Gastrocnemius medialis (tissue), 4 donors: ENCODE data around the gene TECTA.

Experiments
- CTCF ChIP-seq, 5 experiments: fragments of 450-650 bp in 3 of 5; fragments of 200-600 bp in 2 of 5; sonication (generic) in 2 of 5; IDR thresholded peaks in 4 of 5; conservative IDR thresholded peaks in 1 of 5; 1 replicate in 4 of 5; 2 replicates in 1 of 5; pipeline ENCODE4 v1.5.1; 2016 to 2019; ENCODE audit warnings: antibody characterized with exemption in 5 of 5, mild to moderate bottlenecking in 3 of 5, moderate library complexity in 3 of 5
- POLR2A ChIP-seq, 2 donors: fragments of 450-650 bp; IDR thresholded peaks; one replicate each; pipeline ENCODE4 v1.6.1; 2017; ENCODE audit warnings: antibody characterized with exemption in 2 of 2, mild to moderate bottlenecking in 2 of 2, moderate library complexity in 2 of 2

GRCh38 chr11:121211626-121212025 is 110.6 kb downstream of the TECTA start:
- TF ChIP-seq POLR2A (IDR thresholded peaks at IDR 0.05) (no peak), CTCF (IDR thresholded peaks at IDR 0.05 in 4 of 5, conservative IDR thresholded peaks at IDR 0.05 in 1 of 5) (no peak)
